Testis (tissue), 3 donors: ENCODE measurements around the gene RBP4. TPM values are rescaled to one million over a fixed set of nuclear protein-coding genes. Genes with fewer than 3 reads are reported as not detected.

ENCODE experiments used
- DNase-seq: peaks from one replicate; pipeline ENCODE4 v3.0.0-alpha.2; 2019
- H3K27ac ChIP-seq, 2 donors: fragments of 200-600 bp; sonication (generic); one replicate each; pipeline ENCODE4 v1.5.1; 2019
- H3K27me3 ChIP-seq: fragments of 200-600 bp; sonication (generic); one replicate; pipeline ENCODE4 v1.5.1; 2019
- H3K36me3 ChIP-seq: fragments of 200-600 bp; sonication (generic); one replicate; pipeline ENCODE4 v1.5.1; 2017; ENCODE audit warnings: low read depth; ENCODE audit errors: missing control alignments
- H3K4me1 ChIP-seq: fragments of 200-600 bp; sonication (generic); one replicate; pipeline ENCODE4 v1.5.1; 2019
- H3K4me3 ChIP-seq, 2 donors: fragments of 200-600 bp; sonication (generic); one replicate each; pipeline ENCODE4 v1.5.1; 2017 to 2019
- H3K9me3 ChIP-seq: fragments of 200-600 bp; sonication (generic); one replicate; pipeline ENCODE4 v1.5.1; 2017
- CTCF ChIP-seq, 3 experiments: fragments of 450-650 bp in 2 of 3; fragments of 200-600 bp in 1 of 3; sonication (generic) in 1 of 3; IDR thresholded peaks; one replicate each; pipeline ENCODE4 v1.5.1; 2016 to 2019; ENCODE audit warnings: antibody characterized with exemption in 3 of 3, mild to moderate bottlenecking in 2 of 3, moderate library complexity in 1 of 3
- POLR2A ChIP-seq: fragments of 450-650 bp; IDR thresholded peaks from one replicate; pipeline ENCODE4 v1.6.1; 2017; ENCODE audit warnings: antibody characterized with exemption, mild to moderate bottlenecking, moderate library complexity
- WGBS, 2 donors: methylation state at CpG; one replicate each; pipeline ENCODE4 v1.1.5; 2018; 5-methylcytosine and 5-hydroxymethylcytosine counted together
- intact Hi-C: fragments of 100-400 bp; cut with DNase I; formaldehyde crosslinking; loops from one replicate; pipeline ENCODE4 v1.15.1; 2023; ENCODE audit warnings: low total_unique reads
- polyA plus RNA-seq: library from polyadenylated mRNA; stranded (reverse); fragments of 350-450 nt; fragmentation: Illumina TruSeq; extraction: RNeasy Lipid Tissue Mini Kit (QIAGEN cat#74804); gene quantifications from one replicate; pipeline ENCODE4 v1.2.3, GENCODE V29; 2014; ENCODE audit warnings: low read depth, low replicate concordance; ENCODE audit not compliant: insufficient read depth
- total RNA-seq, 2 donors: library from RNA; depleted of rRNA; stranded (reverse); fragments of >200 nt; gene quantifications; one replicate each; pipeline ENCODE4 v1.2.3, GENCODE V29; 2016

RBP4 gene
- total and polyA plus RNA-seq, 3 donors from 2014 or later = 6.8 to 7.8 (median 7.1) TPM

- 0 to 3% methylated on average over 3 to 21 of the region's 21 CpGs for WGBS, 2 donors
- Histone ChIP-seq H3K36me3 (no peaks in the 10 kb centered on the region), H3K4me3 (no peak overlapping the region), H3K27ac (no peak overlapping the region), H3K27me3 (no peaks in the 10 kb centered on the region), H3K4me1 (peaks cover 8% of the 10 kb centered on the region), H3K9me3 (no peaks in the 10 kb centered on the region)
- intact Hi-C loops = no loop called here
- TF ChIP-seq CTCF (IDR thresholded peaks at IDR 0.05) = no peak
- TF ChIP-seq POLR2A = no peak
- DNase-seq = no peak
Measured at GRCh38 chr10:93568105-93568390, 33.0 kb downstream of the RBP4 start.

- Histone ChIP-seq H3K4me3 (peak overlapping the region; percentile 12 to 34), H3K27me3 (no peaks in the 10 kb centered on the region), H3K36me3 (no peaks in the 10 kb centered on the region), H3K9me3 (no peaks in the 10 kb centered on the region), H3K27ac (no peak overlapping the region), H3K4me1 (peaks cover 8% of the 10 kb centered on the region)
- intact Hi-C loops = no loop called here
- DNase-seq = no peak
- TF ChIP-seq CTCF (IDR thresholded peaks at IDR 0.05) (no peak), POLR2A (no peak)
- WGBS, 2 donors = 6 to 10% methylated on average over 24 to 32 of the region's 33 CpGs
Measured at GRCh38 chr10:93567277-93568104, 33.5 kb downstream of the RBP4 start.

- no peaks in the 10 kb centered on the region for H3K36me3 ChIP-seq
- H3K27me3 ChIP-seq = no peaks in the 10 kb centered on the region
- no peaks in the 10 kb centered on the region for H3K9me3 ChIP-seq
- intact Hi-C loops = no loop called here
- H3K27ac ChIP-seq = no peak within 1 kb of the TSS
- 1 to 4% methylated on average over 18 to 63 of the region's 85 CpGs for WGBS, 2 donors
- H3K4me3 ChIP-seq = peak within 1 kb of the TSS; percentile 12 to 34
- peaks cover 8% of the 10 kb centered on the region for H3K4me1 ChIP-seq
- no peak for TF ChIP-seq POLR2A
- TF ChIP-seq CTCF (IDR thresholded peaks at IDR 0.05) = no peak
- DNase-seq = no peak
Measured at GRCh38 chr10:93566435-93567276, 34.4 kb downstream of the RBP4 start, which contains the start of gene FFAR4. Gene FFAR4 (plus strand): TSS chr10:93566665. CDS start chr10:93566721, 56 bp downstream.

- 70 to 79% methylated on average over 3 of the region's 3 CpGs for WGBS, 2 donors
- H3K4me3 ChIP-seq = no peak overlapping the region
- no peak overlapping the region for H3K27ac ChIP-seq
- H3K27me3 ChIP-seq = no peaks in the 10 kb centered on the region
- DNase-seq = no peak
- TF ChIP-seq POLR2A (no peak), CTCF (IDR thresholded peaks at IDR 0.05) (no peak)
- H3K36me3 ChIP-seq = no peaks in the 10 kb centered on the region
- intact Hi-C loops = no loop called here
- H3K9me3 ChIP-seq = no peaks in the 10 kb centered on the region
- H3K4me1 ChIP-seq = peaks cover 8% of the 10 kb centered on the region
Measured at GRCh38 chr10:93565446-93565845, 35.6 kb downstream of the RBP4 start.
